ENCODE results near the gene FOXP1. TPM values are rescaled to one million over a fixed set of nuclear protein-coding genes. Genes with fewer than 3 reads are reported as not detected.

FOXP1 gene
- total and polyA plus RNA-seq, 2 experiments from 2014 or later = 76.8 to 99.8 TPM

GRCh38 chr3:71050166-71050537 lies 533.4 kb downstream of the FOXP1 start:
- Histone ChIP-seq H3K4me2 (no peak overlapping the region), H3K79me2 (peaks cover 74% of the 10 kb centered on the region), H3K9me3 (ENCODE audit: low read depth) (no peaks in the 10 kb centered on the region), H4K20me1 (ENCODE audit: insufficient read depth, poor library complexity, severe bottlenecking) (peaks cover 8% of the 10 kb centered on the region), H3K9me2 (replicated peaks; ENCODE audit: insufficient read depth) (no peaks in the 10 kb centered on the region), H3K4me3 (no peak overlapping the region), H3K27me3 (no peaks in the 10 kb centered on the region), H3K36me3 (replicated peaks; ENCODE audit: insufficient read depth, low read depth) (peaks cover 4% of the 10 kb centered on the region), H3K4me1 (ENCODE audit: insufficient read depth) (peaks cover 55% of the 10 kb centered on the region), H2AFZ (no peak overlapping the region), H3K27ac (peak overlapping the region; percentile 74)
- TF ChIP-seq, protein P1, sequence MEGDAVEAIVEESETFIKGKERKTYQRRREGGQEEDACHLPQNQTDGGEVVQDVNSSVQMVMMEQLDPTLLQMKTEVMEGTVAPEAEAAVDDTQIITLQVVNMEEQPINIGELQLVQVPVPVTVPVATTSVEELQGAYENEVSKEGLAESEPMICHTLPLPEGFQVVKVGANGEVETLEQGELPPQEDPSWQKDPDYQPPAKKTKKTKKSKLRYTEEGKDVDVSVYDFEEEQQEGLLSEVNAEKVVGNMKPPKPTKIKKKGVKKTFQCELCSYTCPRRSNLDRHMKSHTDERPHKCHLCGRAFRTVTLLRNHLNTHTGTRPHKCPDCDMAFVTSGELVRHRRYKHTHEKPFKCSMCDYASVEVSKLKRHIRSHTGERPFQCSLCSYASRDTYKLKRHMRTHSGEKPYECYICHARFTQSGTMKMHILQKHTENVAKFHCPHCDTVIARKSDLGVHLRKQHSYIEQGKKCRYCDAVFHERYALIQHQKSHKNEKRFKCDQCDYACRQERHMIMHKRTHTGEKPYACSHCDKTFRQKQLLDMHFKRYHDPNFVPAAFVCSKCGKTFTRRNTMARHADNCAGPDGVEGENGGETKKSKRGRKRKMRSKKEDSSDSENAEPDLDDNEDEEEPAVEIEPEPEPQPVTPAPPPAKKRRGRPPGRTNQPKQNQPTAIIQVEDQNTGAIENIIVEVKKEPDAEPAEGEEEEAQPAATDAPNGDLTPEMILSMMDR (IDR thresholded peaks at IDR 0.05; ENCODE audit: poor library complexity) = no peak
- no peak for TF ChIP-seq EZH2 (IDR thresholded peaks at IDR 0.05; ENCODE audit: borderline replicate concordance)
- WGBS (ENCODE audit: low lambda C conversion rate, missing lambda C conversion rate) = 24% methylated on average over 2 of the region's 2 CpGs
- no peak for DNase-seq (ENCODE audit: low spot score)

GRCh38 chr3:71048948-71049347 lies 534.6 kb downstream of the FOXP1 start:
- no peak overlapping the region for H3K4me3 ChIP-seq
- TF ChIP-seq, protein P1 (IDR thresholded peaks at IDR 0.05; ENCODE audit: poor library complexity) = no peak
- TF ChIP-seq EZH2 (IDR thresholded peaks at IDR 0.05; ENCODE audit: borderline replicate concordance) = no peak
- no peak for TF ChIP-seq EZH2phosphoT487 (IDR thresholded peaks at IDR 0.05; ENCODE audit: low read depth, severe bottlenecking, unreplicated experiment)
- H3K79me2 ChIP-seq = peaks cover 74% of the 10 kb centered on the region
- peaks cover 4% of the 10 kb centered on the region for H3K36me3 ChIP-seq (replicated peaks; ENCODE audit: insufficient read depth, low read depth)
- WGBS (ENCODE audit: low lambda C conversion rate, missing lambda C conversion rate) = 20% methylated on average over 12 of the region's 12 CpGs
- H2AFZ ChIP-seq = no peak overlapping the region
- H3K27ac ChIP-seq = peak overlapping the region; percentile 74
- no peaks in the 10 kb centered on the region for H4K20me1 ChIP-seq (ENCODE audit: insufficient read depth, poor library complexity, severe bottlenecking)
- H3K4me1 ChIP-seq (ENCODE audit: insufficient read depth) = peaks cover 55% of the 10 kb centered on the region
- H3K9me2 ChIP-seq (replicated peaks; ENCODE audit: insufficient read depth) = no peaks in the 10 kb centered on the region
- peak overlapping the region; percentile 67 for H3K4me2 ChIP-seq
- H3K9me3 ChIP-seq (ENCODE audit: low read depth) = no peaks in the 10 kb centered on the region
- no peak for DNase-seq (ENCODE audit: low spot score)
- H3K27me3 ChIP-seq = no peaks in the 10 kb centered on the region

DNA sequence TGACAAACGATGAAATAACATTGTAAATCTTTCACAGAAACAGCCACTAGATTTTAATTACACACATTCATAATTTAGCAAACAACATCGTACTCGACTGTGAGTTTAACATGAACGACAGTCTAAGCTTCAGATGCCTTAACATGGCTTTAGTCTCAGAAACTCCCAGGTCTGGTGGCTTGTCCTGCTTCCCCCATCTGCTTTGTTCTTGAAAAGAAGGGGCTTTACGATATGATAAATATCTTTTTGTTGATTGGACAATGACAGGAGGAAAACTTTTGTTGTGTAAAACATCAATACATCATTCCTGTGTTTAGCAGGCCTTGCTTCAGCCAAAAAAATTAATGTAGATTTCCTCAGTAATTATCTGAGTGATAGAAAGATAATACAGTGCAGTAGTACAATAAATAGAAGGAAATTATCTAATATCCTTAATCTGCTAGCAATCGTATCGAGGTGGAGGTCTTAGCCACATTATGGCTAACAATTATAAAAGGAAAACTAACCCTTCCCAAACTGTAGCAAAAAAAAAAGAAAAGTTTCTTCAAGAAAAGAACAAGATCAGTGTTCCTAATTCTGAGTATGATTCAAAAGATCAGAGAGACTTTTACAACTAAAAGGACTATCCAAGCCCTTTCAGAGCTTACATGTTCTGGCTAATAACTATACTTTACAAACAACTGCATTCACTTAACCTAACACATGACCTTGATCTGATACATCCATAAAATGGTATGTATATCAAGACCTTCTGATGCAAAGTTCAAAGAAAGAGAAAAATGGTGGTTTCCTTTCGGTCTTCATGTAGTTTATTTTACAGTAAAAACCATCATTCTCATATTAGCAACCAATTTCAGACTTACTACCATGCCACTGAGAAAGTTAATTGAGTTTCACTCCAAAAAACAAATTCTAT lies 535.7 kb downstream of the FOXP1 start:
- DNase-seq (ENCODE audit: low spot score) = no peak
- no peaks in the 10 kb centered on the region for H3K9me2 ChIP-seq (replicated peaks; ENCODE audit: insufficient read depth)
- no peak overlapping the region for H3K4me2 ChIP-seq
- peaks cover 48% of the 10 kb centered on the region for H3K4me1 ChIP-seq (ENCODE audit: insufficient read depth)
- H2AFZ ChIP-seq = no peak overlapping the region
- no peak overlapping the region for H3K4me3 ChIP-seq
- H3K27ac ChIP-seq = peak overlapping the region; percentile 74
- H4K20me1 ChIP-seq (ENCODE audit: insufficient read depth, poor library complexity, severe bottlenecking) = no peaks in the 10 kb centered on the region
- no peaks in the 10 kb centered on the region for H3K27me3 ChIP-seq
- peaks cover 73% of the 10 kb centered on the region for H3K79me2 ChIP-seq
- WGBS (ENCODE audit: low lambda C conversion rate, missing lambda C conversion rate) = 65% methylated on average over 8 of the region's 8 CpGs
- no peaks in the 10 kb centered on the region for H3K9me3 ChIP-seq (ENCODE audit: low read depth)
- peaks cover 4% of the 10 kb centered on the region for H3K36me3 ChIP-seq (replicated peaks; ENCODE audit: insufficient read depth, low read depth)
- TF ChIP-seq, protein P1 (IDR thresholded peaks at IDR 0.05; ENCODE audit: poor library complexity) = no peak
- no peak for TF ChIP-seq EZH2 (IDR thresholded peaks at IDR 0.05; ENCODE audit: borderline replicate concordance)
- TF ChIP-seq EZH2phosphoT487 (IDR thresholded peaks at IDR 0.05; ENCODE audit: low read depth, severe bottlenecking, unreplicated experiment) = no peak
